ENCODE data around the gene C1QTNF9.

DNA sequence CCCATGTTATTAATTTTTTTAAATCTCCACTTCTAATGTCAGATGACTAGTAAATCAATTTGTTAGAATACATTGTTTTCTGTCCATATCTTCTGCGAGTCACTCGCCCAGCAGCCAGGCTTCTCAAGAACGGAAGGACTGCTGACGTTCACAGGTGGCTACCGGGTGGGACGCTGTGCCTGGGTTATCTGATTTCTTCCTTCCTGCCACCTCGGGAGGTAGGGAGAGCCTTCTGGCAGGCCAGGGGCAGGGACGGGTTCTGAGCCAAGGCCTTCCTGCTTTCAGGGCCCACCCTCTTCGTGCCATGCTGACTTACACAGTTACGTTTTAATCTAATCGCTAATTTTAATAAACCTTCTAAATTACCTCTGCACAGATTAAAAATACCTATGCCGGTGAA, 7.9 kb upstream of the C1QTNF9 start:
- no peak for TF ChIP-seq RAD21 (IDR thresholded peaks at IDR 0.05; ENCODE audit: low read length)
- TF ChIP-seq CTCF (conservative IDR thresholded peaks at IDR 0.05; ENCODE audit: low read depth, low read length) = no peak

All from IMR-90 (cell line).